ENCODE results near the gene SLC11A1. TPM values are rescaled to one million over a fixed set of nuclear protein-coding genes. Genes with fewer than 3 reads are reported as not detected.

The SLC11A1 gene
- total RNA-seq, 2 donors from 2014 or later = 0.09 to 0.19 TPM

GRCh38 chr2:218354850-218355443 is 27.1 kb upstream of the SLC11A1 start:
- Mint-ChIP-seq H3K36me3 (ENCODE audit: low read depth) (no peaks in the 10 kb centered on the region), H3K4me1 (no peaks in the 10 kb centered on the region), H3K4me3 (no peak overlapping the region), H3K9me3 (peaks cover 5% of the 10 kb centered on the region), H3K27ac (no peak overlapping the region), H3K27me3 (no peaks in the 10 kb centered on the region)
- no peak for ATAC-seq (replicated peaks)

- no peaks in the 10 kb centered on the region for H3K27me3 Mint-ChIP-seq
- no peaks in the 10 kb centered on the region for H3K36me3 Mint-ChIP-seq (ENCODE audit: low read depth)
- H3K4me3 Mint-ChIP-seq = no peak overlapping the region
- H3K4me1 Mint-ChIP-seq = no peaks in the 10 kb centered on the region
- no peak for ATAC-seq (replicated peaks)
- no peaks in the 10 kb centered on the region for H3K9me3 Mint-ChIP-seq
- no peak overlapping the region for H3K27ac Mint-ChIP-seq
Observed at GRCh38 chr2:218357236-218358177, 24.6 kb upstream of the SLC11A1 start.

- H3K4me1 Mint-ChIP-seq = no peaks in the 10 kb centered on the region
- ATAC-seq (replicated peaks) = no peak
- no peaks in the 10 kb centered on the region for H3K9me3 Mint-ChIP-seq
- no peak overlapping the region for H3K27ac Mint-ChIP-seq
- H3K4me3 Mint-ChIP-seq = no peak overlapping the region
- no peaks in the 10 kb centered on the region for H3K27me3 Mint-ChIP-seq
- no peaks in the 10 kb centered on the region for H3K36me3 Mint-ChIP-seq (ENCODE audit: low read depth)
Observed at GRCh38 chr2:218360453-218360852, 21.6 kb upstream of the SLC11A1 start.

GRCh38 chr2:218362606-218363005 is 19.5 kb upstream of the SLC11A1 start:
- no peak for ATAC-seq (replicated peaks)
- Mint-ChIP-seq H3K36me3 (ENCODE audit: low read depth) (no peaks in the 10 kb centered on the region), H3K4me3 (no peak overlapping the region), H3K27me3 (no peaks in the 10 kb centered on the region), H3K27ac (peak overlapping the region; percentile 21), H3K4me1 (no peaks in the 10 kb centered on the region), H3K9me3 (no peaks in the 10 kb centered on the region)

- no peak for ATAC-seq (replicated peaks)
- no peaks in the 10 kb centered on the region for H3K9me3 Mint-ChIP-seq
- no peaks in the 10 kb centered on the region for H3K4me1 Mint-ChIP-seq
- H3K36me3 Mint-ChIP-seq (ENCODE audit: low read depth) = no peaks in the 10 kb centered on the region
- H3K4me3 Mint-ChIP-seq = no peak overlapping the region
- no peak overlapping the region for H3K27ac Mint-ChIP-seq
- H3K27me3 Mint-ChIP-seq = no peaks in the 10 kb centered on the region
Observed at GRCh38 chr2:218363736-218364135, 18.3 kb upstream of the SLC11A1 start.

- Mint-ChIP-seq H3K4me1 (no peaks in the 10 kb centered on the region), H3K4me3 (no peak overlapping the region), H3K27ac (no peak overlapping the region), H3K27me3 (no peaks in the 10 kb centered on the region), H3K36me3 (ENCODE audit: low read depth) (no peaks in the 10 kb centered on the region), H3K9me3 (no peaks in the 10 kb centered on the region)
- ATAC-seq (replicated peaks) = no peak
Observed at GRCh38 chr2:218364196-218364595, 17.9 kb upstream of the SLC11A1 start.

- Mint-ChIP-seq H3K4me3 (peak overlapping the region; percentile 70), H3K4me1 (peaks cover 7% of the 10 kb centered on the region), H3K27ac (peak overlapping the region; percentile 66), H3K27me3 (no peaks in the 10 kb centered on the region), H3K9me3 (no peaks in the 10 kb centered on the region), H3K36me3 (ENCODE audit: low read depth) (no peaks in the 10 kb centered on the region)
- no peak for ATAC-seq (replicated peaks)
Observed at GRCh38 chr2:218366621-218367414, 15.3 kb upstream of the SLC11A1 start.

GRCh38 chr2:218367415-218368149 is 14.5 kb upstream of the SLC11A1 start:
- peak; percentile 99 for ATAC-seq (replicated peaks)

GRCh38 chr2:218368150-218368528 is 13.9 kb upstream of the SLC11A1 start:
- H3K36me3 Mint-ChIP-seq (ENCODE audit: low read depth) = no peaks in the 10 kb centered on the region
- H3K27ac Mint-ChIP-seq = peak overlapping the region; percentile 66
- H3K4me3 Mint-ChIP-seq = peak overlapping the region; percentile 70
- ATAC-seq (replicated peaks) = no peak
- no peaks in the 10 kb centered on the region for H3K27me3 Mint-ChIP-seq
- peaks cover 7% of the 10 kb centered on the region for H3K4me1 Mint-ChIP-seq
- H3K9me3 Mint-ChIP-seq = no peaks in the 10 kb centered on the region

More at GRCh38 chr2:218367415-218368149, 14.5 kb upstream of the SLC11A1 start:
- peak overlapping the region; percentile 70 for H3K4me3 Mint-ChIP-seq
- no peaks in the 10 kb centered on the region for H3K9me3 Mint-ChIP-seq
- peaks cover 7% of the 10 kb centered on the region for H3K4me1 Mint-ChIP-seq
- H3K27ac Mint-ChIP-seq = peak overlapping the region; percentile 66
- H3K36me3 Mint-ChIP-seq (ENCODE audit: low read depth) = no peaks in the 10 kb centered on the region
- H3K27me3 Mint-ChIP-seq = no peaks in the 10 kb centered on the region

GRCh38 chr2:218368621-218369153 is 13.4 kb upstream of the SLC11A1 start:
- H3K4me1 Mint-ChIP-seq = peaks cover 7% of the 10 kb centered on the region
- ATAC-seq (replicated peaks) = no peak
- H3K36me3 Mint-ChIP-seq (ENCODE audit: low read depth) = no peaks in the 10 kb centered on the region
- peak overlapping the region; percentile 70 for H3K4me3 Mint-ChIP-seq
- no peaks in the 10 kb centered on the region for H3K9me3 Mint-ChIP-seq
- H3K27me3 Mint-ChIP-seq = no peaks in the 10 kb centered on the region
- H3K27ac Mint-ChIP-seq = no peak overlapping the region

GRCh38 chr2:218369330-218369729 is 12.7 kb upstream of the SLC11A1 start:
- Mint-ChIP-seq H3K27ac (no peak overlapping the region), H3K36me3 (ENCODE audit: low read depth) (no peaks in the 10 kb centered on the region), H3K4me3 (peak overlapping the region; percentile 70), H3K9me3 (no peaks in the 10 kb centered on the region), H3K4me1 (peaks cover 7% of the 10 kb centered on the region), H3K27me3 (no peaks in the 10 kb centered on the region)
- ATAC-seq (replicated peaks) = no peak

GRCh38 chr2:218370410-218371063 is 11.5 kb upstream of the SLC11A1 start:
- peaks cover 7% of the 10 kb centered on the region for H3K4me1 Mint-ChIP-seq
- H3K27ac Mint-ChIP-seq = no peak overlapping the region
- no peak for ATAC-seq (replicated peaks)
- no peaks in the 10 kb centered on the region for H3K9me3 Mint-ChIP-seq
- H3K4me3 Mint-ChIP-seq = no peak overlapping the region
- H3K27me3 Mint-ChIP-seq = no peaks in the 10 kb centered on the region
- H3K36me3 Mint-ChIP-seq (ENCODE audit: low read depth) = no peaks in the 10 kb centered on the region

- H3K9me3 Mint-ChIP-seq = no peaks in the 10 kb centered on the region
- H3K4me1 Mint-ChIP-seq = peaks cover 7% of the 10 kb centered on the region
- H3K4me3 Mint-ChIP-seq = no peak overlapping the region
- no peaks in the 10 kb centered on the region for H3K36me3 Mint-ChIP-seq (ENCODE audit: low read depth)
- no peaks in the 10 kb centered on the region for H3K27me3 Mint-ChIP-seq
- no peak for ATAC-seq (replicated peaks)
- H3K27ac Mint-ChIP-seq = no peak overlapping the region
Observed at GRCh38 chr2:218371983-218372350, 10.1 kb upstream of the SLC11A1 start.

Measured in activated T-helper 17 cell treated with anti-CD3 and anti-CD28 coated beads, Interleukin-2, amount 50 U/mL, for 72 hours (primary cell).